SK-N-SH treated with all-trans-retinoic acid at 6 μM for 48 hours (cell line): Measurements from ENCODE around the gene PECR.

ENCODE experiments used
- CSDC2 ChIP-seq: fragments of 250-450 bp; sonication (Bioruptor Pico); IDR thresholded peaks from 2 replicates; pipeline ENCODE4 v1.5.0; 2020; ENCODE audit warnings: mild to moderate bottlenecking, moderate library complexity
- PATZ1 ChIP-seq: fragments of 250-450 bp; sonication (Bioruptor Pico); IDR thresholded peaks from 2 replicates; pipeline ENCODE4 v1.8.0; 2020; ENCODE audit warnings: mild to moderate bottlenecking, moderate library complexity, borderline replicate concordance
- RARB ChIP-seq: fragments of 250-450 bp; sonication (Bioruptor Pico); IDR thresholded peaks from 2 replicates; pipeline ENCODE4 v1.8.0; 2021; ENCODE audit warnings: mild to moderate bottlenecking, moderate library complexity
- TOX ChIP-seq: fragments of 250-450 bp; sonication (Bioruptor Pico); IDR thresholded peaks from 2 replicates; pipeline ENCODE4 v1.8.0; 2021; ENCODE audit warnings: mild to moderate bottlenecking, moderate library complexity, borderline replicate concordance
- TSHZ2 ChIP-seq: fragments of 250-450 bp; sonication (Bioruptor Pico); IDR thresholded peaks from 2 replicates; pipeline ENCODE4 v1.5.0; 2020; ENCODE audit warnings: mild to moderate bottlenecking, moderate library complexity

GRCh38 chr2:216030216-216030615, 51.4 kb downstream of the PECR start:
- TF ChIP-seq TOX (CRISPR knock-in tag) (no peak), PATZ1 (CRISPR knock-in tag) (no peak), CSDC2 (no peak), RARB (no peak), TSHZ2 (no peak)
